OCI-LY7 (cell line): ENCODE results near the gene SLC2A5.

Experiments
- CTCF ChIP-seq: fragments of 200-600 bp; sonication (generic); conservative IDR thresholded peaks from 2 replicates; pipeline ENCODE4 v1.5.1; 2014; ENCODE audit warnings: mild to moderate bottlenecking, antibody characterized with exemption, low read length, moderate library complexity, mixed read lengths
- EZH2phosphoT487 ChIP-seq: fragments of 200-600 bp; sonication (generic); IDR thresholded peaks from 2 replicates; pipeline ENCODE4 v1.6.1; 2018; ENCODE audit warnings: low read depth, borderline replicate concordance, mild to moderate bottlenecking, mixed run types, antibody characterized with exemption, low read length, moderate library complexity, mixed read lengths

GRCh38 chr1:9093091-9093490 is 23.7 kb upstream of the SLC2A5 start:
- no peak for TF ChIP-seq CTCF
- no peak for TF ChIP-seq EZH2phosphoT487
